SKM-1 (cell line): ENCODE results near the gene TESMIN.

Experiments used
- DNase-seq: peaks from one replicate; lab custom pipeline; 2025; ENCODE audit not compliant: unreplicated experiment; lab: John Stamatoyannopoulos, UW

TESMIN gene

GRCh38 chr11:68663482-68664010 is 87.8 kb downstream of the TESMIN start:
- no peak for DNase-seq

- DNase-seq, result no peak
Observed at GRCh38 chr11:68661697-68662603, 89.4 kb downstream of the TESMIN start.

GRCh38 chr11:68661014-68661413 is 90.3 kb downstream of the TESMIN start:
- no peak for DNase-seq

GRCh38 chr11:68660066-68660810 is 91.1 kb downstream of the TESMIN start:
- DNase-seq, result no peak

GRCh38 chr11:68659158-68659921 is 92.0 kb downstream of the TESMIN start:
- DNase-seq, result no peak

- no peak for DNase-seq
Observed at GRCh38 chr11:68658661-68659060, 92.7 kb downstream of the TESMIN start.

GRCh38 chr11:68658097-68658496 is 93.2 kb downstream of the TESMIN start:
- DNase-seq, result no peak
